ENCODE results near the gene EPO. TPM values are rescaled to one million over a fixed set of nuclear protein-coding genes. Genes with fewer than 3 reads are reported as not detected.
A peak's percentile ranks its signal among the peaks of the same experiment; 100 is the strongest.

The EPO gene
- not detected for polyA plus RNA-seq

- no peak for DNase-seq
- peaks cover 0 to 6% (median 4%) of the 10 kb centered on the region in 3 donors for H3K36me3 Mint-ChIP-seq
- no peak within 1 kb of the TSS for H3K4me3 Mint-ChIP-seq
- H3K9me3 Mint-ChIP-seq: peaks cover 3 to 19% (median 8%) of the 10 kb centered on the region in 6 donors
- H3K4me1 Mint-ChIP-seq: peaks cover 3 to 5% of the 10 kb centered on the region in 2 donors
- peaks cover 7 to 26% (median 15%) of the 10 kb centered on the region in 3 donors for H3K27me3 Mint-ChIP-seq (ENCODE audit: low read depth in 3 of 3)
- no peak within 1 kb of the TSS for H3K27ac Mint-ChIP-seq
These were observed at the start of gene EPO for GRCh38 chr7:100720279-100720670. Gene EPO (plus strand): TSS chr7:100720468. CDS start chr7:100720981, 513 bp downstream.

GRCh38 chr7:100671353-100672327 lies 48.6 kb upstream of the EPO start:
- peaks cover 18 to 37% (median 22%) of the 10 kb centered on the region in 3 donors for H3K27me3 Mint-ChIP-seq (ENCODE audit: low read depth in 3 of 3)
- peaks cover 0 to 10% of the 10 kb centered on the region in 2 donors for H3K4me1 Mint-ChIP-seq
- H3K9me3 Mint-ChIP-seq: no peaks in the 10 kb centered on the region
- H3K36me3 Mint-ChIP-seq: no peaks in the 10 kb centered on the region
- peak overlapping the region in 3 of 6 donors; percentile 2 to 14 (median 10) for H3K27ac Mint-ChIP-seq
- DNase-seq: no peak
- peak overlapping the region in 2 of 5 donors; percentile 21 to 38 for H3K4me3 Mint-ChIP-seq

- Mint-ChIP-seq H3K36me3 (peaks cover 0 to 6% (median 0%) of the 10 kb centered on the region in 3 donors), H3K27me3 (ENCODE audit: low read depth in 3 of 3) (peaks cover 21 to 35% (median 23%) of the 10 kb centered on the region in 3 donors), H3K4me1 (peaks cover 7 to 16% of the 10 kb centered on the region in 2 donors), H3K4me3 (peak within 1 kb of the TSS; percentile 92 to 96 (median 93)), H3K27ac (peak within 1 kb of the TSS; percentile 91 to 98 (median 96)), H3K9me3 (no peaks in the 10 kb centered on the region)
- DNase-seq: peak; percentile 94 to 96 (median 95)
These were observed 46.8 kb upstream of the EPO start, which contains the start of gene GNB2 for GRCh38 chr7:100673302-100673941. Gene GNB2 (plus strand): TSS chr7:100673740. CDS start chr7:100676266, 2,526 bp downstream.

- no peak for DNase-seq
- Mint-ChIP-seq H3K27me3 (ENCODE audit: low read depth in 3 of 3) (peaks cover 23 to 35% (median 23%) of the 10 kb centered on the region in 3 donors), H3K4me1 (peaks cover 7 to 16% of the 10 kb centered on the region in 2 donors), H3K36me3 (peaks cover 0 to 7% (median 0%) of the 10 kb centered on the region in 3 donors), H3K9me3 (no peaks in the 10 kb centered on the region), H3K4me3 (peak overlapping the region; percentile 92 to 96 (median 93)), H3K27ac (peak overlapping the region; percentile 91 to 98 (median 96))
These were observed 46.3 kb upstream of the EPO start for GRCh38 chr7:100673942-100674410.

- H3K27me3 Mint-ChIP-seq (ENCODE audit: low read depth in 3 of 3): peaks cover 23 to 35% (median 23%) of the 10 kb centered on the region in 3 donors
- no peaks in the 10 kb centered on the region for H3K9me3 Mint-ChIP-seq
- DNase-seq: peak; percentile 30 to 38 (median 34)
- peaks cover 7 to 20% of the 10 kb centered on the region in 2 donors for H3K4me1 Mint-ChIP-seq
- peak overlapping the region; percentile 92 to 96 (median 93) for H3K4me3 Mint-ChIP-seq
- H3K36me3 Mint-ChIP-seq: peaks cover 0 to 7% (median 0%) of the 10 kb centered on the region in 3 donors
- H3K27ac Mint-ChIP-seq: peak overlapping the region; percentile 91 to 98 (median 96)
These were observed 45.7 kb upstream of the EPO start for GRCh38 chr7:100674411-100675104.

GRCh38 chr7:100675105-100675451 lies 45.2 kb upstream of the EPO start:
- peak overlapping the region; percentile 92 to 96 (median 93) for H3K4me3 Mint-ChIP-seq
- no peak for DNase-seq
- H3K9me3 Mint-ChIP-seq: no peaks in the 10 kb centered on the region
- peaks cover 11 to 25% of the 10 kb centered on the region in 2 donors for H3K4me1 Mint-ChIP-seq
- H3K27ac Mint-ChIP-seq: peak overlapping the region in 3 of 6 donors; percentile 95 to 98 (median 98)
- H3K36me3 Mint-ChIP-seq: peaks cover 0 to 9% (median 0%) of the 10 kb centered on the region in 3 donors
- peaks cover 22 to 35% (median 23%) of the 10 kb centered on the region in 3 donors for H3K27me3 Mint-ChIP-seq (ENCODE audit: low read depth in 3 of 3)

- H3K9me3 Mint-ChIP-seq: no peaks in the 10 kb centered on the region
- H3K36me3 Mint-ChIP-seq: peaks cover 0 to 11% (median 0%) of the 10 kb centered on the region in 3 donors
- peak; percentile 90 to 92 (median 91) for DNase-seq
- H3K27me3 Mint-ChIP-seq (ENCODE audit: low read depth in 3 of 3): peaks cover 23 to 35% (median 24%) of the 10 kb centered on the region in 3 donors
- H3K27ac Mint-ChIP-seq: peak overlapping the region; percentile 88 to 98 (median 94)
- H3K4me3 Mint-ChIP-seq: peak overlapping the region; percentile 87 to 89 (median 89)
- peaks cover 15 to 30% of the 10 kb centered on the region in 2 donors for H3K4me1 Mint-ChIP-seq
These were observed 44.5 kb upstream of the EPO start for GRCh38 chr7:100675581-100676350.

GRCh38 chr7:100676501-100677306 lies 43.6 kb upstream of the EPO start:
- peak overlapping the region; percentile 72 to 89 (median 83) for H3K4me3 Mint-ChIP-seq
- H3K9me3 Mint-ChIP-seq: no peaks in the 10 kb centered on the region
- peak overlapping the region; percentile 88 to 98 (median 94) for H3K27ac Mint-ChIP-seq
- peaks cover 23 to 35% (median 24%) of the 10 kb centered on the region in 3 donors for H3K27me3 Mint-ChIP-seq (ENCODE audit: low read depth in 3 of 3)
- peaks cover 15 to 33% of the 10 kb centered on the region in 2 donors for H3K4me1 Mint-ChIP-seq
- H3K36me3 Mint-ChIP-seq: peaks cover 0 to 11% (median 0%) of the 10 kb centered on the region in 3 donors
- no peak for DNase-seq

GRCh38 chr7:100677308-100678267 lies 42.7 kb upstream of the EPO start:
- peaks cover 15 to 31% of the 10 kb centered on the region in 2 donors for H3K4me1 Mint-ChIP-seq
- no peak for DNase-seq
- H3K27ac Mint-ChIP-seq: peak overlapping the region; percentile 88 to 98 (median 94)
- H3K4me3 Mint-ChIP-seq: peak overlapping the region in 4 of 5 donors; percentile 6 to 83 (median 42)
- H3K27me3 Mint-ChIP-seq (ENCODE audit: low read depth in 3 of 3): peaks cover 21 to 34% (median 24%) of the 10 kb centered on the region in 3 donors
- peaks cover 0 to 11% (median 0%) of the 10 kb centered on the region in 3 donors for H3K36me3 Mint-ChIP-seq
- no peaks in the 10 kb centered on the region for H3K9me3 Mint-ChIP-seq

- Mint-ChIP-seq H3K27ac (peak overlapping the region; percentile 41 to 88 (median 74)), H3K4me3 (peak overlapping the region in 1 of 5 donors; percentile 4), H3K4me1 (peaks cover 15 to 27% of the 10 kb centered on the region in 2 donors), H3K36me3 (peaks cover 0 to 11% (median 0%) of the 10 kb centered on the region in 3 donors), H3K9me3 (no peaks in the 10 kb centered on the region), H3K27me3 (ENCODE audit: low read depth in 3 of 3) (peaks cover 14 to 26% (median 19%) of the 10 kb centered on the region in 3 donors)
- no peak for DNase-seq
These were observed 41.8 kb upstream of the EPO start for GRCh38 chr7:100678291-100678984.

Data from immature natural killer cell (primary cell).